ENCODE measurements around the gene FAM227B. TPM values are rescaled to one million over a fixed set of nuclear protein-coding genes. Genes with fewer than 3 reads are reported as not detected.

Gene FAM227B
- total RNA-seq, 1 donor from 2014 or later = 18.5 TPM

GRCh38 chr15:49652922-49653321 lies 32.3 kb upstream of the FAM227B start:
- Histone ChIP-seq H3K36me3 (no peaks in the 10 kb centered on the region), H3K27me3 (ENCODE audit: low read depth) (no peaks in the 10 kb centered on the region), H3K4me3 (no peak overlapping the region), H3K9me3 (replicated peaks) (peaks cover 34% of the 10 kb centered on the region), H3K27ac (replicated peaks) (no peak overlapping the region), H3K4me1 (no peaks in the 10 kb centered on the region)
- TF ChIP-seq, protein P1, sequence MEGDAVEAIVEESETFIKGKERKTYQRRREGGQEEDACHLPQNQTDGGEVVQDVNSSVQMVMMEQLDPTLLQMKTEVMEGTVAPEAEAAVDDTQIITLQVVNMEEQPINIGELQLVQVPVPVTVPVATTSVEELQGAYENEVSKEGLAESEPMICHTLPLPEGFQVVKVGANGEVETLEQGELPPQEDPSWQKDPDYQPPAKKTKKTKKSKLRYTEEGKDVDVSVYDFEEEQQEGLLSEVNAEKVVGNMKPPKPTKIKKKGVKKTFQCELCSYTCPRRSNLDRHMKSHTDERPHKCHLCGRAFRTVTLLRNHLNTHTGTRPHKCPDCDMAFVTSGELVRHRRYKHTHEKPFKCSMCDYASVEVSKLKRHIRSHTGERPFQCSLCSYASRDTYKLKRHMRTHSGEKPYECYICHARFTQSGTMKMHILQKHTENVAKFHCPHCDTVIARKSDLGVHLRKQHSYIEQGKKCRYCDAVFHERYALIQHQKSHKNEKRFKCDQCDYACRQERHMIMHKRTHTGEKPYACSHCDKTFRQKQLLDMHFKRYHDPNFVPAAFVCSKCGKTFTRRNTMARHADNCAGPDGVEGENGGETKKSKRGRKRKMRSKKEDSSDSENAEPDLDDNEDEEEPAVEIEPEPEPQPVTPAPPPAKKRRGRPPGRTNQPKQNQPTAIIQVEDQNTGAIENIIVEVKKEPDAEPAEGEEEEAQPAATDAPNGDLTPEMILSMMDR (IDR thresholded peaks at IDR 0.05; ENCODE audit: borderline replicate concordance) = no peak
- intact Hi-C loops (cut with micrococcal nuclease) = no loop called here
- no peak for DNase-seq

DNA sequence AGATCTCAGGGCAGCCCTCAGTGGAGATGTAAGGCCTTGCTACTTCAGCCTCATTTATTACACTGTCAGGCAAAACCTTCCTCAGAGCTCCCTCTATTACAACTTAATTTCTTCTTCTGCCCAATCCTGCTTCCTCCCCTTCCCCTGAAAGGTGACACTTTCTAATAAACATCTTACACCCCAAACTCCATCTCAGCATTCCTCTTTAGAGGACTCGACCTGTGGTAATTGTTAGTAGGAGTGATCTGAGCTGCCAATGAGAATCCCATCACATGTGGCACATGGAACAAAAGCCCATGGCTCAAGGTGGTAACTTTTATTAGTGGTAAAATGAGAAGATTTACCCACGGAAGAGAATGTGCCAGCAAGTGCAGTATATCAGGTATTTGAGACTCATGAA lies 30.1 kb upstream of the FAM227B start:
- Histone ChIP-seq H3K4me1 (peaks cover 4% of the 10 kb centered on the region), H3K27ac (replicated peaks) (no peak overlapping the region), H3K4me3 (no peak overlapping the region), H3K36me3 (no peaks in the 10 kb centered on the region), H3K9me3 (replicated peaks) (peaks cover 34% of the 10 kb centered on the region), H3K27me3 (ENCODE audit: low read depth) (no peaks in the 10 kb centered on the region)
- TF ChIP-seq, protein P1 (IDR thresholded peaks at IDR 0.05; ENCODE audit: borderline replicate concordance) = no peak
- no peak for DNase-seq
- intact Hi-C loops (cut with micrococcal nuclease) = no loop called here

DNA sequence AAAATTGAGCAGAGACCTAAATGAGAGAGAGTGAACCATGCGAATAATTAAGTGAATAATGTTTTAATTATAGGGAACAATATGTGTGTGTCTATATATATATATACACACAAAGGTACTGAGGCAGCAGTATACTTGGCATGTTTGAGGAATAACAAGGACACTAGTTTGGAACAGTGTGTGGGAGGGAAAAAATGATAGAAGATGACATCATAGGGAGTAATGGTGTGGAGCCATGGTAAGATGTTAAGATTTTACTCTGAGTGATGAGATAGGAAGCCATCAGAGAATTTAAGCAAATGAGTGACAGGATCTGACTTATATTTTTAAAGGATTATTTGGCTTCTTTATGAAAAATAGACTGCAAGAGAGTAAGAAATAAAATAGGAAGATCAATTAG lies 29.4 kb upstream of the FAM227B start:
- TF ChIP-seq, protein P1 (IDR thresholded peaks at IDR 0.05; ENCODE audit: borderline replicate concordance) = no peak
- Histone ChIP-seq H3K9me3 (replicated peaks) (peaks cover 34% of the 10 kb centered on the region), H3K27me3 (ENCODE audit: low read depth) (no peaks in the 10 kb centered on the region), H3K27ac (replicated peaks) (no peak overlapping the region), H3K4me3 (no peak overlapping the region), H3K4me1 (peaks cover 11% of the 10 kb centered on the region), H3K36me3 (no peaks in the 10 kb centered on the region)
- intact Hi-C loops (cut with micrococcal nuclease) = no loop called here
- no peak for DNase-seq

DNA sequence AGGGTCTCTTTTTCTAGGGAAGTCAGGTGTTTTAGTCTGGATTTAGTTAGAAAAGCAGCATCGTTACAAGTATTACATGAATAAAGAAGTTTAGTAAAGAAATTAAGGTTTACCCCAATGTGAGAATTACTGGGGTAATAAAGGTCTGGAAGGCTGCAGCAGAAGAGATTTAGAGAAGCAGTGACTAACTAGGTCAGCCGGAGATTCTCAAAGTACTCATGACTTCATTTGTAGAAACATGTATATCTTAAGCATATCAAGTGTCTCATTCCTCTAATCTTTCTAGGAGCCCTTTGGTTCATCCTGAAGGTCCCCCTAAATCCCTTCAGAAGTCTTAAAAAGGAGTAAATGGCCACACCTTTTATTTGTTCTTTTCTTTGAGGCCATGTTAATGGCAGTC lies 26.3 kb upstream of the FAM227B start:
- intact Hi-C loops (cut with micrococcal nuclease) = no loop called here
- no peak for DNase-seq
- Histone ChIP-seq H3K27me3 (ENCODE audit: low read depth) (no peaks in the 10 kb centered on the region), H3K27ac (replicated peaks) (no peak overlapping the region), H3K4me3 (no peak overlapping the region), H3K4me1 (peaks cover 26% of the 10 kb centered on the region), H3K36me3 (peaks cover 12% of the 10 kb centered on the region), H3K9me3 (replicated peaks) (peaks cover 9% of the 10 kb centered on the region)
- TF ChIP-seq, protein P1 (IDR thresholded peaks at IDR 0.05; ENCODE audit: borderline replicate concordance) = no peak

GRCh38 chr15:49645941-49646340 lies 25.3 kb upstream of the FAM227B start:
- Histone ChIP-seq H3K36me3 (peaks cover 12% of the 10 kb centered on the region), H3K27me3 (ENCODE audit: low read depth) (no peaks in the 10 kb centered on the region), H3K27ac (replicated peaks) (peak overlapping the region; percentile 55), H3K4me1 (peaks cover 26% of the 10 kb centered on the region), H3K9me3 (replicated peaks) (peaks cover 9% of the 10 kb centered on the region), H3K4me3 (no peak overlapping the region)
- intact Hi-C loops (cut with micrococcal nuclease) = no loop called here
- TF ChIP-seq, protein P1 (IDR thresholded peaks at IDR 0.05; ENCODE audit: borderline replicate concordance) = no peak
- DNase-seq = no peak

DNA sequence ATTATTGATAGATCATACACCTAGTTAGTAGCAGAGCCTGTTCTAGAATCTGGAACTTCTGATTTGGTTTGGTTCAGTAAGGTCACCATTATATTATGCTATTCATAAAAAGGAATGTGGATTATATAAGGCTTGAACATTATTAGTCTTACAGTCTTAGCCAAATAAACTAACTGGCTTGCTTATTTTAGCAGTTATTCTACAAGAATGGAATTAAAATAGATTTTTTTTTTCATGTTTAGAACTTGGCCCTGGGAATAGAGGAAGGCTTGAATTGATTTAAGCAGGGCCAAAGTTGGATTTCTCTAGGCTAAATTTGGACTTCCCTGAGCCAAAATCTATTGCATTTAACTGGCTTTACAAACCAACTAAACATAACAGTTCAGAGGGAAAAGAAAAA lies 24.7 kb upstream of the FAM227B start:
- Histone ChIP-seq H3K27me3 (ENCODE audit: low read depth) (no peaks in the 10 kb centered on the region), H3K27ac (replicated peaks) (peak overlapping the region; percentile 55), H3K9me3 (replicated peaks) (peaks cover 9% of the 10 kb centered on the region), H3K36me3 (peaks cover 12% of the 10 kb centered on the region), H3K4me1 (peaks cover 26% of the 10 kb centered on the region), H3K4me3 (no peak overlapping the region)
- TF ChIP-seq, protein P1 (IDR thresholded peaks at IDR 0.05; ENCODE audit: borderline replicate concordance) = no peak
- intact Hi-C loops (cut with micrococcal nuclease) = no loop called here
- DNase-seq = no peak
